Measurements from ENCODE around the gene SLC35G4.
"Not testable (repeated sequence)": the region's sequence is repeated elsewhere in the genome, so short reads cannot be mapped to it uniquely, and the experiment has no call there.

The SLC35G4 gene

GRCh38 chr18:11613611-11614010, 4.2 kb downstream of the SLC35G4 start:
- DNase-seq (ENCODE audit: low read depth in 2 of 2), result not testable (repeated sequence)

GRCh38 chr18:11614042-11614441, 4.6 kb downstream of the SLC35G4 start:
- not testable (repeated sequence) for DNase-seq (ENCODE audit: low read depth in 2 of 2)

GRCh38 chr18:11614981-11615380, 5.6 kb downstream of the SLC35G4 start:
- DNase-seq (ENCODE audit: low read depth in 2 of 2), result not testable (repeated sequence)

GRCh38 chr18:11647310-11647709, 37.9 kb downstream of the SLC35G4 start:
- not testable (repeated sequence) for DNase-seq (ENCODE audit: low read depth in 2 of 2)

GRCh38 chr18:11647804-11648203, 38.4 kb downstream of the SLC35G4 start:
- DNase-seq (ENCODE audit: low read depth in 2 of 2), result not testable (repeated sequence)

GRCh38 chr18:11649839-11650238, 40.4 kb downstream of the SLC35G4 start:
- no peak for DNase-seq (ENCODE audit: low read depth in 2 of 2)

- no peak for DNase-seq (ENCODE audit: low read depth in 2 of 2)
Observed at GRCh38 chr18:11651899-11652298, 42.5 kb downstream of the SLC35G4 start.

- DNase-seq (ENCODE audit: low read depth in 2 of 2), result no peak
Observed at GRCh38 chr18:11653521-11653920, 44.1 kb downstream of the SLC35G4 start.

GRCh38 chr18:11654736-11655605, 45.6 kb downstream of the SLC35G4 start:
- peak in 1 of 2 donors; percentile 29 for DNase-seq (ENCODE audit: low read depth in 2 of 2)

- no peak for DNase-seq (ENCODE audit: low read depth in 2 of 2)
Observed at GRCh38 chr18:11655606-11655932, 46.2 kb downstream of the SLC35G4 start.

- no peak for DNase-seq (ENCODE audit: low read depth in 2 of 2)
Observed at GRCh38 chr18:11657152-11657551, 47.8 kb downstream of the SLC35G4 start.

- no peak for DNase-seq (ENCODE audit: low read depth in 2 of 2)
Observed at GRCh38 chr18:11657554-11657953, 48.2 kb downstream of the SLC35G4 start.

GRCh38 chr18:11658019-11658418, 48.6 kb downstream of the SLC35G4 start:
- no peak for DNase-seq (ENCODE audit: low read depth in 2 of 2)

GRCh38 chr18:11658989-11659388, 49.6 kb downstream of the SLC35G4 start:
- DNase-seq (ENCODE audit: low read depth in 2 of 2), result no peak
